Motor neuron (in vitro differentiated cells): ENCODE measurements around the gene ZFYVE21. TPM values are rescaled to one million over a fixed set of nuclear protein-coding genes. Genes with fewer than 3 reads are reported as not detected.
"Not testable (repeated sequence)": the region's sequence is repeated elsewhere in the genome, so short reads cannot be mapped to it uniquely, and the experiment has no call there.

Experiments
- ATAC-seq, 8 experiments: fragments of 200-7000 bp; cut with Tn5 transposase; replicated peaks in 6 of 8; 2 replicates each; pipeline ENCODE4 v1.8.0; 2021; ENCODE audit warnings: mild to moderate bottlenecking in 8 of 8, moderate library complexity in 8 of 8
- H3K27ac ChIP-seq, 2 donors: fragments of 250-450 bp; sonication (Bioruptor Pico); 2 replicates each; pipeline ENCODE4 v1.9.0; 2021; ENCODE audit warnings: antibody characterized with exemption in 2 of 2, mild to moderate bottlenecking in 2 of 2, moderate library complexity in 1 of 2
- H3K4me1 ChIP-seq, 2 donors: fragments of 250-450 bp; sonication (Bioruptor Pico); replicated peaks in 1 of 2; 2 replicates each; pipeline ENCODE4 v1.6.1; 2021; ENCODE audit warnings: antibody characterized with exemption in 2 of 2, mild to moderate bottlenecking in 2 of 2, moderate library complexity in 1 of 2
- H3K4me3 ChIP-seq, 5 donors: fragments of 250-450 bp; sonication (Bioruptor Pico); 2 replicates each; pipeline ENCODE4 v1.9.0; 2021; ENCODE audit warnings: antibody characterized with exemption in 5 of 5, mild to moderate bottlenecking in 5 of 5, moderate library complexity in 4 of 5
- WGBS, 10 experiments: fragments of 450-650 bp; shearing (Covaris generic); methylation state at CpG; one replicate each; pipeline ENCODE4 v1.0.0; 2022; 5-methylcytosine and 5-hydroxymethylcytosine counted together
- in situ Hi-C, 9 experiments: fragments of 400-800 bp; cut with MboI; loops; one replicate each; pipeline ENCODE4 v1.15.0; 2021; ENCODE audit warnings: low sequenced_read_pairs in 9 of 9, low pct_unique_long_range_greater_than_20kb in 2 of 9; ENCODE audit not compliant: unreplicated experiment in 9 of 9
- total RNA-seq, 8 experiments: library from RNA; unstranded; fragments of 300-600 nt; gene quantifications; 2 replicates each; pipeline versions ENCODE4 v1.2.3 to v1.2.4, GENCODE V29; 2022

ZFYVE21 gene
- total RNA-seq, 8 experiments from 2014 or later = 18.3 to 41.8 (median 29.6) TPM

DNA sequence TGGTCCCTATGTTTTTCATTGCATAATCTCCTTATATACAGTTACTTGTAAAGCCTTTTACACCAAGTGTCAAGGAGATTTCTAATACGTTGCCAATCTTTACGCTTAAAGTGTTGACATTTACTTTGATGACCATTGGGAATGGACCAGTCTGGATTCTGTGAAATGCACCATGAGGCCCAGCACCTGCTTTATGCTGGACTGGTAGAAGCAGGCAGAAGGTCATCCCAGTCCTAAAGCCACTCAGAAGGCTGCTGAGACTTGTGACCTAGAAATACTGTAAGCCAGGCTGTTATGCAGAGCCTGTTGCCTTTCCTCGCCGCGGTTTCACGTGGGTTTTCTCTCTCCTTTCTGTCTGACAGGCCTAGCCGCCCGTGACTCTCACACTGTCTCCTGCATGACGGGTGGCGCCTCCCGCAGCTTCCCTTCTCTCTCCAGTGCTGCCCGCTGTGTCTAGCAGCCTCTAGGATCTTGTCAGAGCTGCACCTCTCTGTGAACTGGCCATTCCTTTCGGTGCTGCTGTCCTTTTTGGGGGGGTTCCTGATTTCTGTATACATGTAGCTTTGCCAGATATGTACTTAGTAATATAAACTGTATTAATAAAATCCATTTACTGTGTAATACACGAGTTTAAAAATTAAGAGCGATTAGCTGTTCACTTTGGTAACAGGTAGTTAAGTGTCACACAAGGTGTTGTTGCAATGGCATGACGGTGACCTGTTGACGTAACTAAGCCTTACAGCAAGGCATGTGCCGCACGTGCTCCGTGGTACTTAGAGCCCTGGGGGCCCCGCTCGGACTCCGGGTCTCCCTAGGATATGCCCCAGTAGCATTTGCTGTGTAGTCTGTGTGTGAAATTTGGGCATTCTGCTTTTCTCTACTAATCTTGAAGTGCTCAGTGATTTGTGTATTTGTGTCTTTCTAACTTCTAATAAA lies 30.1 kb upstream of the ZFYVE21 start:
- Histone ChIP-seq H3K4me1 (no peaks in the 10 kb centered on the region), H3K4me3 (no peak overlapping the region), H3K27ac (no peak overlapping the region)
- in situ Hi-C loops = no loop called here
- ATAC-seq = no peak
- WGBS, 10 experiments = 71 to 97% (median 90%) methylated on average over 2 to 23 of the region's 23 CpGs; no CpG with 5 or more reads in 1 of the 10 experiments

DNA sequence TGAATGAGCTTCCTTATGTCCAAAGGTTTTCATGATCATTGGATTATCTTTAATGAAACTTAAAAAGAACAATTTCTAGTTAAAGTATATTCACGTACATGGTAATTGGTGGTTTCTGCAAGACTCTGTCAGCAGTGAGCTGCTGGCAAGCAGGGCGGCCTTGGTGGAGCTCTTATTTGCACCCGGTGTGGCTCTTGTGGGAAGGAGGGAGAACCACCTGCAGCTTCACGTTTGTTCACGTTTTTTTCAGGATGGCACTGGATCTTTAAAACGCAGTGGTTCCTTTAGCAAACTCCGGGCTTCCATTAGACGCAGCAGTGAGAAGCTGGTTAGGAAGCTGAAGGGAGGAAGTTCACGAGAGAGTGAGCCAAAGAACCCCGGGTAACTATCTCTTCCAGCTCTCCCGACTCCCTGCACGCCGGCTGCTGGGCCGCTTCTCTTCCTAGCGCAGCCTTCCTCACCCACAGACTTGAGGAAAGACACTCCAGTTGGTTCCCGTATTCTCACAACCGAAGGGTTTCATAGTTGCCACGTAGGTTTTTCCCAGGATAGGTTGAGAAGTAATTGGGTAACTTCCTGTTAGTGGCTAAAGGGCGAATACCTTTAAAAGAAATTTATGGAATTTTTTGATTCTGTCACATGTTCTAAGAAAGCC lies 28.7 kb upstream of the ZFYVE21 start:
- ATAC-seq = no peak
- 86 to 100% (median 94%) methylated on average over 1 to 17 of the region's 19 CpGs; no CpG with 5 or more reads in 1 of the 10 experiments for WGBS, 10 experiments
- in situ Hi-C loops = no loop called here
- no peaks in the 10 kb centered on the region for H3K4me1 ChIP-seq
- H3K27ac ChIP-seq = no peak overlapping the region
- H3K4me3 ChIP-seq = no peak overlapping the region

GRCh38 chr14:103687712-103688111 lies 27.9 kb upstream of the ZFYVE21 start:
- H3K27ac ChIP-seq = no peak overlapping the region
- WGBS, 10 experiments = 93 to 100% (median 98%) methylated on average over 1 to 4 of the region's 4 CpGs; no CpG with 5 or more reads in 2 of the 10 experiments

GRCh38 chr14:103688441-103688840 lies 27.2 kb upstream of the ZFYVE21 start:
- in situ Hi-C loops = no loop called here
- Histone ChIP-seq H3K4me1 (no peaks in the 10 kb centered on the region), H3K27ac (no peak overlapping the region), H3K4me3 (no peak overlapping the region)
- no peak for ATAC-seq
- WGBS, 10 experiments = 90 to 100% methylated on average over 1 to 3 of the region's 5 CpGs; no CpG with 5 or more reads in 8 of the 10 experiments

More at GRCh38 chr14:103687712-103688111, 27.9 kb upstream of the ZFYVE21 start:
- Histone ChIP-seq H3K4me1 (no peaks in the 10 kb centered on the region), H3K4me3 (no peak overlapping the region)
- in situ Hi-C loops = no loop called here
- no peak for ATAC-seq

- Histone ChIP-seq H3K4me1 (no peaks in the 10 kb centered on the region), H3K27ac (no peak overlapping the region), H3K4me3 (no peak overlapping the region)
- WGBS, 10 experiments = 35 to 100% (median 73%) methylated on average over 3 to 11 of the region's 16 CpGs
- peak in 4 of 8 experiments; percentile 17 to 93 (median 91) for ATAC-seq
- in situ Hi-C loops = no loop called here
Measured at GRCh38 chr14:103688906-103689902, 26.4 kb upstream of the ZFYVE21 start.

GRCh38 chr14:103690332-103690731 lies 25.3 kb upstream of the ZFYVE21 start:
- Histone ChIP-seq H3K27ac (no peak overlapping the region), H3K4me1 (no peaks in the 10 kb centered on the region), H3K4me3 (no peak overlapping the region)
- in situ Hi-C loops = no loop called here
- 80 to 100% (median 100%) methylated on average over 1 to 7 of the region's 8 CpGs; no CpG with 5 or more reads in 1 of the 10 experiments for WGBS, 10 experiments
- no peak for ATAC-seq

GRCh38 chr14:103691655-103692054 lies 24.0 kb upstream of the ZFYVE21 start:
- ATAC-seq, H3K4me1 ChIP-seq, H3K4me3 ChIP-seq, H3K27ac ChIP-seq, in situ Hi-C loops: not testable (repeated sequence)
- WGBS, 10 experiments = 92 to 100% (median 96%) methylated on average over 1 to 3 of the region's 5 CpGs; no CpG with 5 or more reads in 5 of the 10 experiments

GRCh38 chr14:103692159-103692558 lies 23.5 kb upstream of the ZFYVE21 start:
- H3K4me3 ChIP-seq = no peak overlapping the region
- no peaks in the 10 kb centered on the region for H3K4me1 ChIP-seq
- in situ Hi-C loops = no loop called here
- H3K27ac ChIP-seq = no peak overlapping the region
- ATAC-seq = no peak
- 90 to 100% (median 97%) methylated on average over 1 to 11 of the region's 17 CpGs; no CpG with 5 or more reads in 2 of the 10 experiments for WGBS, 10 experiments

DNA sequence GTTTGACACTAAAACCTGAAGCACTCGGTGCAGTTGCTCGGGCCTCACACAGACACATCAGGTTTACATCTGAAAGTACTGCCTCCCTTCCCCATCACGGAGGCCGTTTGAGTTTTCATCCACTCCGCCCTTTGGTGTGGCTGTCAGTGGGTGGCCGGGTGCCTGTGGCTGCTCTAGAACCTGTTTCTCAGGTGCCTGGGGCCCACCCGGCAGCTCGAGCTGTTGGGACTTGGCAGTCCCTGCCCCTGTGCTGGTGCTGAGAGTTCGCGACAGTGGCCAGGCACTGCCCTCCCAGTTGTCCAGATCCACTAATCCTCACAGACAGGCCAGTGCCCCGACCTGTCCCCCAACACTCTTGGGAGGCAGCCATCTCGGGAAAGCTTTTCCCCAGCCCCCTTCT lies 22.7 kb upstream of the ZFYVE21 start:
- no peak overlapping the region for H3K4me3 ChIP-seq
- no peaks in the 10 kb centered on the region for H3K4me1 ChIP-seq
- H3K27ac ChIP-seq = no peak overlapping the region
- no peak for ATAC-seq
- WGBS, 10 experiments = 75 to 100% (median 88%) methylated on average over 1 to 6 of the region's 12 CpGs; no CpG with 5 or more reads in 2 of the 10 experiments
- in situ Hi-C loops = no loop called here

GRCh38 chr14:103693515-103693914 lies 22.1 kb upstream of the ZFYVE21 start:
- no peak for ATAC-seq
- Histone ChIP-seq H3K4me3 (no peak overlapping the region), H3K4me1 (no peaks in the 10 kb centered on the region), H3K27ac (no peak overlapping the region)
- in situ Hi-C loops = no loop called here
- 80 to 100% (median 90%) methylated on average over 1 to 11 of the region's 22 CpGs; no CpG with 5 or more reads in 4 of the 10 experiments for WGBS, 10 experiments

DNA sequence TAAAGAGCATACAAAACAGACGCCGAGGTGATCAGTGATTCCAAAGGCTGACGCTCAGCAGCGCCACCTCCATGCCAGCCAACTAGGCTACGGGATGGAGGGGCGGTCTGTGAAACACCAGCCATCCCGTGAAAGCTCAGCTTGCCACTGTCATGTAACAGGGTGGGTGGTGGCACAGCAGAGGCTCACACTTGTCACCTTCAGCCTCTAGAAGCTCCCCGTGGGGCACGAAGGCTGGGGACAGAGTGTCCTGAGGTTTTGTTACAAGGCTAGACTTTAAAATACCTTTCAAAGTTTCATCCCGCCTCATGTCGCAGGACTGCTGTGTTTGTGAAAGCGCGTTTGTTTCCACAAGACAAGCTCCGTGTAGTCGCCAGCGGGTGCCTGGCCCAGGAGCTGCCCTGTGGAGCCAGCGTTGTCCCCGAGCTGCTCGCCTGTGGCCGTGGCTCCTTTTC lies 21.0 kb upstream of the ZFYVE21 start:
- in situ Hi-C loops = no loop called here
- H3K4me1 ChIP-seq = no peaks in the 10 kb centered on the region
- WGBS, 10 experiments = 70 to 100% (median 94%) methylated on average over 1 to 15 of the region's 20 CpGs; no CpG with 5 or more reads in 2 of the 10 experiments
- ATAC-seq = no peak
- H3K4me3 ChIP-seq = no peak overlapping the region
- no peak overlapping the region for H3K27ac ChIP-seq

GRCh38 chr14:103695296-103696069 lies 20.1 kb upstream of the ZFYVE21 start:
- no peak overlapping the region for H3K27ac ChIP-seq

More at GRCh38 chr14:103695296-103696069, 20.1 kb upstream of the ZFYVE21 start:
- ATAC-seq = peak in 1 of 8 experiments; percentile 5
- Histone ChIP-seq H3K4me1 (no peaks in the 10 kb centered on the region), H3K4me3 (no peak overlapping the region)
- in situ Hi-C loops = no loop called here
- 67 to 96% (median 76%) methylated on average over 2 to 4 of the region's 14 CpGs; no CpG with 5 or more reads in 6 of the 10 experiments for WGBS, 10 experiments
